WTC11 (cell line): ENCODE measurements around the gene PLA2G4A. TPM values are rescaled to one million over a fixed set of nuclear protein-coding genes. Genes with fewer than 3 reads are reported as not detected.

Source experiments
- ATAC-seq: fragments of 200-7000 bp; cut with Tn5 transposase; 2 replicates; pipeline ENCODE4 v1.10.0; 2021; ENCODE audit warnings: mild to moderate bottlenecking, moderate library complexity
- CTCF ChIA-PET: fragments of 300-600 bp; sonication (Branson Sonifier 250); formaldehyde crosslinking; loops from one replicate; lab custom pipeline; 2021; ENCODE audit warnings: antibody characterized with exemption; lab: Charles Lee
- POLR2A ChIA-PET: fragments of 350-600 bp; sonication (Branson Sonifier 250); formaldehyde crosslinking; loops from one replicate; lab custom pipeline; 2021; ENCODE audit warnings: antibody characterized with exemption; lab: Charles Lee
- DNase-seq: peaks from one replicate; pipeline ENCODE4 v3.0.0; 2021; ENCODE audit warnings: low spot score
- H3K27ac Mint-ChIP-seq: 2 replicates; pipeline ENCODE4 v1.8.0; 2021; ENCODE audit warnings: mixed read lengths
- H3K27me3 Mint-ChIP-seq: 2 replicates; pipeline ENCODE4 v1.8.0; 2021; ENCODE audit warnings: low read depth, mild to moderate bottlenecking, moderate library complexity, mixed read lengths
- H3K36me3 Mint-ChIP-seq: 2 replicates; pipeline ENCODE4 v1.8.0; 2021; ENCODE audit warnings: mixed read lengths
- H3K4me1 Mint-ChIP-seq: 2 replicates; pipeline ENCODE4 v1.8.0; 2022; ENCODE audit warnings: mixed read lengths
- H3K4me3 Mint-ChIP-seq: 2 replicates; pipeline ENCODE4 v1.8.0; 2021; ENCODE audit warnings: mild to moderate bottlenecking, moderate library complexity, mixed read lengths
- H3K9me3 Mint-ChIP-seq: 2 replicates; pipeline ENCODE4 v1.8.0; 2021; ENCODE audit warnings: mixed read lengths
- ATF1 ChIP-seq: sonication (generic); formaldehyde crosslinking; IDR thresholded peaks from 2 replicates; pipeline ENCODE4 v1.8.1; 2023; ENCODE audit warnings: mild to moderate bottlenecking, moderate library complexity, missing genetic modification reagents
- CBFB ChIP-seq: sonication (generic); formaldehyde crosslinking; IDR thresholded peaks from 2 replicates; pipeline ENCODE4 v1.8.1; 2022; ENCODE audit warnings: mild to moderate bottlenecking, low read depth, missing genetic modification reagents
- EMX1 ChIP-seq: fragments of 250-450 bp; sonication (Bioruptor Pico); IDR thresholded peaks from 2 replicates; pipeline ENCODE4 v1.8.0; 2021; ENCODE audit warnings: mild to moderate bottlenecking
- ESRRA ChIP-seq: sonication (generic); formaldehyde crosslinking; IDR thresholded peaks from 2 replicates; pipeline ENCODE4 v1.8.1; 2022; ENCODE audit warnings: mild to moderate bottlenecking, missing genetic modification reagents, borderline replicate concordance
- FOXK1 ChIP-seq: sonication (generic); formaldehyde crosslinking; IDR thresholded peaks from 2 replicates; pipeline ENCODE4 v1.8.0; 2022; ENCODE audit warnings: mild to moderate bottlenecking, moderate library complexity, missing genetic modification reagents
- GABPB1 ChIP-seq: sonication (generic); formaldehyde crosslinking; IDR thresholded peaks from 2 replicates; pipeline ENCODE4 v1.8.1; 2023; ENCODE audit warnings: mild to moderate bottlenecking, missing genetic modification reagents
- GRHL2 ChIP-seq: fragments of 250-450 bp; sonication (Bioruptor Pico); IDR thresholded peaks from 2 replicates; pipeline ENCODE4 v1.8.0; 2022; ENCODE audit warnings: mild to moderate bottlenecking, moderate library complexity; ENCODE audit not compliant: insufficient replicate concordance, severe bottlenecking
- HMGA2 ChIP-seq: fragments of 250-450 bp; sonication (Bioruptor Pico); IDR thresholded peaks from 2 replicates; pipeline ENCODE4 v1.4.0; 2021; ENCODE audit warnings: mild to moderate bottlenecking, moderate library complexity
- MYBL2 ChIP-seq: sonication (generic); formaldehyde crosslinking; IDR thresholded peaks from 2 replicates; pipeline ENCODE4 v1.8.1; 2023; ENCODE audit warnings: mild to moderate bottlenecking, moderate library complexity, missing genetic modification reagents
- NFATC4 ChIP-seq: fragments of 250-450 bp; sonication (Bioruptor Pico); IDR thresholded peaks from 2 replicates; pipeline ENCODE4 v1.9.0; 2021; ENCODE audit warnings: mild to moderate bottlenecking
- NR2C2 ChIP-seq: sonication (generic); formaldehyde crosslinking; IDR thresholded peaks from 2 replicates; pipeline ENCODE4 v1.8.0; 2022; ENCODE audit warnings: mild to moderate bottlenecking, missing genetic modification reagents
- SP1 ChIP-seq: sonication (generic); formaldehyde crosslinking; conservative IDR thresholded peaks from 2 replicates; pipeline ENCODE4 v1.8.1; 2022; ENCODE audit warnings: missing genetic modification reagents
- TCF7 ChIP-seq: sonication (generic); formaldehyde crosslinking; IDR thresholded peaks from 2 replicates; pipeline ENCODE4 v1.8.0; 2022; ENCODE audit warnings: mild to moderate bottlenecking, low read depth, missing genetic modification reagents, moderate library complexity
- total RNA-seq: library from RNA; stranded (reverse); gene quantifications from 3 replicates; pipeline ENCODE4 v1.2.3, GENCODE V29; 2021
- TF ChIP-seq, protein P1 (sequence below): sonication (generic); formaldehyde crosslinking; IDR thresholded peaks from 2 replicates; pipeline ENCODE4 v1.8.1; 2022; ENCODE audit warnings: low read depth, missing genetic modification reagents, borderline replicate concordance
- TF ChIP-seq, protein P2 (sequence below): sonication (generic); formaldehyde crosslinking; IDR thresholded peaks from 2 replicates; pipeline ENCODE4 v1.8.1; 2022; ENCODE audit warnings: missing genetic modification reagents, borderline replicate concordance
- TF ChIP-seq, protein P3 (sequence below): sonication (generic); formaldehyde crosslinking; IDR thresholded peaks from 2 replicates; pipeline ENCODE4 v1.8.0; 2022; ENCODE audit warnings: mild to moderate bottlenecking, missing genetic modification reagents
- TF ChIP-seq, protein P4 (sequence below): fragments of 250-450 bp; sonication (Bioruptor Pico); IDR thresholded peaks from 2 replicates; pipeline ENCODE4 v1.9.0; 2021; ENCODE audit warnings: mild to moderate bottlenecking, borderline replicate concordance

The PLA2G4A gene
- total RNA-seq, 1 experiment from 2014 or later, result 1.3 TPM

DNA sequence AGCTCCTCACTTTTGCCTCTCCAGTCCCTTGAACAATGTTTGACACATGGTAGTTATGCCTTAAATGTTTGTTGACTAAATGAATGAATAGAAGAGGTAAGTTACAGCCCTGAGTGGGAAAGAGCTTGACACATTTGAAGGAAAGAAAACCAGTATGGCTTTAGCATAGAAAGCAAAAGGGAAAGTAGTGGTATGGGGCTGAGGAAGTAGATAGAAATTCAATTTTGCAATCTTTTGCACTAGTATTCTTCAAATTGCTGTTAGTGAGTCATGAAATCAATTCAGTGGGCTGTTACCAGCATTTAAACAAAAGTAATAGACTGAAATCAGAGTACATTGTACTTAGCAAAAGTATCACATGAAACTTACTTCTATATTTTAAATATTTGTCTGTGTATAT is 21.1 kb downstream of the PLA2G4A start:
- POLR2A ChIA-PET, result no interaction called here
- Mint-ChIP-seq H3K4me1 (no peaks in the 10 kb centered on the region), H3K27me3 (no peaks in the 10 kb centered on the region), H3K36me3 (no peaks in the 10 kb centered on the region), H3K9me3 (no peaks in the 10 kb centered on the region), H3K27ac (no peak overlapping the region)
- ATAC-seq (no peak), DNase-seq (no peak)
- TF ChIP-seq EMX1 (no peak), MYBL2 (CRISPR knock-in tag) (no peak), NR2C2 (no peak), ESRRA (CRISPR knock-in tag) (no peak)
- TF ChIP-seq, protein P1, sequence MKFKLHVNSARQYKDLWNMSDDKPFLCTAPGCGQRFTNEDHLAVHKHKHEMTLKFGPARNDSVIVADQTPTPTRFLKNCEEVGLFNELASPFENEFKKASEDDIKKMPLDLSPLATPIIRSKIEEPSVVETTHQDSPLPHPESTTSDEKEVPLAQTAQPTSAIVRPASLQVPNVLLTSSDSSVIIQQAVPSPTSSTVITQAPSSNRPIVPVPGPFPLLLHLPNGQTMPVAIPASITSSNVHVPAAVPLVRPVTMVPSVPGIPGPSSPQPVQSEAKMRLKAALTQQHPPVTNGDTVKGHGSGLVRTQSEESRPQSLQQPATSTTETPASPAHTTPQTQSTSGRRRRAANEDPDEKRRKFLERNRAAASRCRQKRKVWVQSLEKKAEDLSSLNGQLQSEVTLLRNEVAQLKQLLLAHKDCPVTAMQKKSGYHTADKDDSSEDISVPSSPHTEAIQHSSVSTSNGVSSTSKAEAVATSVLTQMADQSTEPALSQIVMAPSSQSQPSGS (CRISPR knock-in tag), result no peak
- TF ChIP-seq, all 79 proteins: peak for 0
- CTCF ChIA-PET, result no interaction called here
- no peak overlapping the region for H3K4me3 Mint-ChIP-seq

DNA sequence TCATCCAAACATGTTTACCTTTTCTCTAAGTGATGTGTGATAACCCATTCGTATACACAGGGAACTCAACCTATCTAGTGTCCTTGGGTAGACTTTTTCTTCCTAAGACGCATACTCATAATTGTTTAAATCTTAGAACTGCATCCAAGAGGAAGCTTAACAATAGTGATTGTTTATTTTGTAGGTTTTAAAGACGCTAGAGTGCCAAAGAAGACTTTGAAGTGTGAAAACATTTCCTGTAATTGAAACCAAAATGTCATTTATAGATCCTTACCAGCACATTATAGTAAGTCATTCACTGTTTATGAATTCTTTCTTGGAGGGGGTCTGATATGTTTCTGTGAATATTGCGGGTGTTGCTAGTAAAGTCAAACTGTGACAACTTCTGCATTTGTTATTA is 25.4 kb downstream of the PLA2G4A start:
- H3K4me3 Mint-ChIP-seq, result no peak overlapping the region
- POLR2A ChIA-PET, result no interaction called here
- TF ChIP-seq, protein P2, sequence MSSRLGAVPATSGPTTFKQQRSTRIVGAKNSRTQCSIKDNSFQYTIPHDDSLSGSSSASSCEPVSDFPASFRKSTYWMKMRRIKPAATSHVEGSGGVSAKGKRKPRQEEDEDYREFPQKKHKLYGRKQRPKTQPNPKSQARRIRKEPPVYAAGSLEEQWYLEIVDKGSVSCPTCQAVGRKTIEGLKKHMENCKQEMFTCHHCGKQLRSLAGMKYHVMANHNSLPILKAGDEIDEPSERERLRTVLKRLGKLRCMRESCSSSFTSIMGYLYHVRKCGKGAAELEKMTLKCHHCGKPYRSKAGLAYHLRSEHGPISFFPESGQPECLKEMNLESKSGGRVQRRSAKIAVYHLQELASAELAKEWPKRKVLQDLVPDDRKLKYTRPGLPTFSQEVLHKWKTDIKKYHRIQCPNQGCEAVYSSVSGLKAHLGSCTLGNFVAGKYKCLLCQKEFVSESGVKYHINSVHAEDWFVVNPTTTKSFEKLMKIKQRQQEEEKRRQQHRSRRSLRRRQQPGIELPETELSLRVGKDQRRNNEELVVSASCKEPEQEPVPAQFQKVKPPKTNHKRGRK, result no peak
- TF ChIP-seq, all 79 proteins: peak for 0
- Mint-ChIP-seq H3K9me3 (peaks cover 7% of the 10 kb centered on the region), H3K4me1 (no peaks in the 10 kb centered on the region), H3K27ac (no peak overlapping the region), H3K27me3 (no peaks in the 10 kb centered on the region), H3K36me3 (peaks cover 4% of the 10 kb centered on the region; the same call in 1 of the 2 replicates)
- CTCF ChIA-PET, result no interaction called here
- DNase-seq (no peak), ATAC-seq (no peak)

DNA sequence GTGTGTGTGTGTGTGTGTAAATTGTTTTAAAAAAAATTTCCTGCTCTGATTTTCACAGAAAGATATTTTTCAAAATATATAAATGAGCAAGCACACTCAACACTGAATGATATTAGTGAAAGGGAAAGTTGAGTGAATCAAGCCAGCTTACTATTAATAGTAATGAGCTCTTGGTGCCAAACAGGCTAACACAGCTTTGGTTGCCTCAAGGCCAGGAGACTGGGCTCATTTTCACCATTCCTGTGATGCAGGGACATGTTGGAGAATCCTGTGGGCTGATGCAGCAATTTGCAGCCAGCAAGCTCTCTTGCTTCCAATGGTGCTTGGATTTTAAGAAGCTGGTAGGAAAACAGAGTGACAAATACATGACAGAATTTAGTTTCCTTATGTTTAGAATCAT is 30.2 kb downstream of the PLA2G4A start:
- no peak for ATAC-seq
- peaks cover 7% of the 10 kb centered on the region for H3K9me3 Mint-ChIP-seq
- no peak overlapping the region for H3K4me3 Mint-ChIP-seq
- H3K4me1 Mint-ChIP-seq, result no peaks in the 10 kb centered on the region
- peaks cover 4% of the 10 kb centered on the region; the same call in 1 of the 2 replicates for H3K36me3 Mint-ChIP-seq
- ChIA-PET POLR2A (no interaction called here), CTCF (no interaction called here)
- TF ChIP-seq GRHL2, result no peak
- no peak for TF ChIP-seq GABPB1
- TF ChIP-seq TCF7, result no peak
- no peak for TF ChIP-seq FOXK1
- TF ChIP-seq, protein P3, sequence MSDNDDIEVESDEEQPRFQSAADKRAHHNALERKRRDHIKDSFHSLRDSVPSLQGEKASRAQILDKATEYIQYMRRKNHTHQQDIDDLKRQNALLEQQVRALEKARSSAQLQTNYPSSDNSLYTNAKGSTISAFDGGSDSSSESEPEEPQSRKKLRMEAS (CRISPR knock-in tag), result no peak
- no peak for TF ChIP-seq SP1 (CRISPR knock-in tag)
- TF ChIP-seq, protein P4, sequence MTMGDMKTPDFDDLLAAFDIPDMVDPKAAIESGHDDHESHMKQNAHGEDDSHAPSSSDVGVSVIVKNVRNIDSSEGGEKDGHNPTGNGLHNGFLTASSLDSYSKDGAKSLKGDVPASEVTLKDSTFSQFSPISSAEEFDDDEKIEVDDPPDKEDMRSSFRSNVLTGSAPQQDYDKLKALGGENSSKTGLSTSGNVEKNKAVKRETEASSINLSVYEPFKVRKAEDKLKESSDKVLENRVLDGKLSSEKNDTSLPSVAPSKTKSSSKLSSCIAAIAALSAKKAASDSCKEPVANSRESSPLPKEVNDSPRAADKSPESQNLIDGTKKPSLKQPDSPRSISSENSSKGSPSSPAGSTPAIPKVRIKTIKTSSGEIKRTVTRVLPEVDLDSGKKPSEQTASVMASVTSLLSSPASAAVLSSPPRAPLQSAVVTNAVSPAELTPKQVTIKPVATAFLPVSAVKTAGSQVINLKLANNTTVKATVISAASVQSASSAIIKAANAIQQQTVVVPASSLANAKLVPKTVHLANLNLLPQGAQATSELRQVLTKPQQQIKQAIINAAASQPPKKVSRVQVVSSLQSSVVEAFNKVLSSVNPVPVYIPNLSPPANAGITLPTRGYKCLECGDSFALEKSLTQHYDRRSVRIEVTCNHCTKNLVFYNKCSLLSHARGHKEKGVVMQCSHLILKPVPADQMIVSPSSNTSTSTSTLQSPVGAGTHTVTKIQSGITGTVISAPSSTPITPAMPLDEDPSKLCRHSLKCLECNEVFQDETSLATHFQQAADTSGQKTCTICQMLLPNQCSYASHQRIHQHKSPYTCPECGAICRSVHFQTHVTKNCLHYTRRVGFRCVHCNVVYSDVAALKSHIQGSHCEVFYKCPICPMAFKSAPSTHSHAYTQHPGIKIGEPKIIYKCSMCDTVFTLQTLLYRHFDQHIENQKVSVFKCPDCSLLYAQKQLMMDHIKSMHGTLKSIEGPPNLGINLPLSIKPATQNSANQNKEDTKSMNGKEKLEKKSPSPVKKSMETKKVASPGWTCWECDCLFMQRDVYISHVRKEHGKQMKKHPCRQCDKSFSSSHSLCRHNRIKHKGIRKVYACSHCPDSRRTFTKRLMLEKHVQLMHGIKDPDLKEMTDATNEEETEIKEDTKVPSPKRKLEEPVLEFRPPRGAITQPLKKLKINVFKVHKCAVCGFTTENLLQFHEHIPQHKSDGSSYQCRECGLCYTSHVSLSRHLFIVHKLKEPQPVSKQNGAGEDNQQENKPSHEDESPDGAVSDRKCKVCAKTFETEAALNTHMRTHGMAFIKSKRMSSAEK (CRISPR knock-in tag), result no peak
- no peak overlapping the region for H3K27ac Mint-ChIP-seq
- no peak for DNase-seq
- no peaks in the 10 kb centered on the region for H3K27me3 Mint-ChIP-seq

DNA sequence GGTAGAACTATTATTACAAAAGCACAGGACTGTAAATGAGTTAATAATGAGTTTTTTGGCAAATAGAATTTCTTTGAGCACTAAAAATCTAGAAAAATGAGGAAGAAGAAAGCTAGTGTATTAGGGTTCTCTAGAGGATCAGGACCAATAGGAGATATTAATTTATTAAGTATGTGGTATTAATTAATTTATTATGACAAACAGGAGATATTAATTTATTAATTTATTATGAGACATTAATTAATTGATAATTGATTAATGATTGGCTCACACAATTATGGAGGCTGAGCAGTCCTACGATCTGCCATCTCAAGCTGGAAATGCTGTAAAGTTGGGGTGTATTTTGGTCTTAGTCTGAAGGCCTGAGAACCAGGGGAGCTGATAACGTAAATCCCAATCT is 31.2 kb downstream of the PLA2G4A start:
- TF ChIP-seq, protein P2, result no peak
- peak; percentile 17; the same call in 1 of the 2 replicates for TF ChIP-seq HMGA2 (CRISPR knock-in tag)
- no peak for TF ChIP-seq NFATC4
- no peak for TF ChIP-seq ATF1
- TF ChIP-seq CBFB (CRISPR knock-in tag), result no peak
- CTCF ChIA-PET, result interaction anchor here (1.7 kb wide), 1 partner anchor 57 kb away, joined by 3 read pairs; no protein-coding TSS in a partner anchor
- Mint-ChIP-seq H3K36me3 (peaks cover 4% of the 10 kb centered on the region; the same call in 1 of the 2 replicates), H3K4me1 (no peaks in the 10 kb centered on the region), H3K9me3 (peaks cover 7% of the 10 kb centered on the region), H3K27me3 (no peaks in the 10 kb centered on the region), H3K4me3 (no peak overlapping the region), H3K27ac (no peak overlapping the region)
- no peak for ATAC-seq
- POLR2A ChIA-PET, result no interaction called here
- DNase-seq, result no peak
